Urothelium cell line (cell line): Measurements from ENCODE around the gene LSAMP.
"Not testable (repeated sequence)": the region's sequence is repeated elsewhere in the genome, so short reads cannot be mapped to it uniquely, and the experiment has no call there.

Experiments
- DNase-seq: peaks from one replicate; pipeline ENCODE4 v3.0.0; 2011; ENCODE audit warnings: low spot score, mixed read lengths
- FAIRE-seq: peaks from 2 replicates; lab custom pipeline; 2011; peaks lifted over from hg19 to GRCh38; lab: Jason Lieb, UNC

The LSAMP gene

DNA sequence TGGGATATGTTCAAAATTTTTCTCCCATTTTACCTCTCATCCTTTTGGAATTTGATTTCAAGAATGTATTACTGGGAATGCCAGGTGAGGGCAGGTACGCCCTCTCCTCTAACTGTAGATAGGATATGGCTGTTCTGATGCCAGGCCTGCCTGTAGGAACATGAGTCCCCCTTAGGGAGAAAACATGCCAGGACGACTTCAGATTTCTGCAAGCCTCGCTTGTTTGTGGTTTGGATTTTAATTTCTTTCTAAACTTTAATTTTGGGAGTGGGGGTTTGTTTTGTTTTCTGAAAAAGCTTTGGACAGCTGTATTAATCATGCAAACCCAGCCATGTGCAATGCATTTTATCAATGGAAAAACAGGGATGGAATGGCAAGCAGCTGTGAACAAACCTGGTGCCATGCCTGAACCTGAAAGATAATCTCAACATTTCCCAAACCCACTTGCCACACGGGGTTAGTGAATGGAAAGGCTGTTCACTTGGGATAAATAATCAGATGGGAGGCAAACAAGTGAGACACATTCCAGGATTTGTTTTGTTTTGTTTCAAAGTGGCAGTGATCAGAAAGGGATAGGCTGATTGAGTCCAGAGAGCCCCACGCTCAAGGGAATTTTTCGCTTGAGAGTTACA is 614.4 kb downstream of the LSAMP start:
- no peak for DNase-seq
- no peak for FAIRE-seq

DNA sequence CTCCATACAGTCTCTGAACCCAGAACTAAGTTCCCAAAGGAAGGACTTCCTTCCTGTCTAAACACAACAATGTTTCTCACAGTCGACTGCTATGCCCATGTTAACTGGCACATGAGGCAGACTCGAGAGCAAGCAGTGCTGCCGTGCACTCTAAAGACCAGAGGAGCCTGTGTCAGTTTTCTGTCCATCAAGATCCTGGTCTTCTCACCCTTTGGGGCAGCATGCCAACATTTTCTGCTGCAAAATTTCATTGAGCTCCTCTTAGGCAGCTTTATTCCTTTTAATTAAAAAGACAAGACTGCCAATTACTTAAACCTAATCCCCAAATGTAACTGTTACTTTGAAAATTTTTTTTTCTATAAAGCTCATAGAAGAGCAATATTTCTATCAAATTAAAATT is 616.9 kb downstream of the LSAMP start:
- FAIRE-seq = no peak
- DNase-seq = no peak

DNA sequence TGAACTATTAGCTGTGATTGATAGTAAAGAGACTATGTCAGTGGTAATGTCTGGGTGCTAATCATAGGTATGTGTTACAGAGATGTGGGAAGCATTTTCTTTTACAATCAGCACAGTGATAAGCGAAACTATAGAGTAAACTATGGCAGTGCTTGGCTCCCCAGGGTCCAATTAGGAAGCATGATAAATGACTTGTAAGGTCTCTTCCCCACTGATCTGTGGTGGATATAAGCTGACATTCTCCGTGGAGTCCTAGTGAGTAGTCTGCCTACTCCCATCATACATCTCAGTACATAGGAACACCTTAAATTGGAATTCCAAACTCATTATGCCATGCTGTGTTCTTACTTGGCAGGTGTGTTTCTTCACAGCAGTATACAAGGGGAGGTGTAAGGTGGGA is 617.8 kb downstream of the LSAMP start:
- no peak for DNase-seq
- FAIRE-seq = no peak

DNA sequence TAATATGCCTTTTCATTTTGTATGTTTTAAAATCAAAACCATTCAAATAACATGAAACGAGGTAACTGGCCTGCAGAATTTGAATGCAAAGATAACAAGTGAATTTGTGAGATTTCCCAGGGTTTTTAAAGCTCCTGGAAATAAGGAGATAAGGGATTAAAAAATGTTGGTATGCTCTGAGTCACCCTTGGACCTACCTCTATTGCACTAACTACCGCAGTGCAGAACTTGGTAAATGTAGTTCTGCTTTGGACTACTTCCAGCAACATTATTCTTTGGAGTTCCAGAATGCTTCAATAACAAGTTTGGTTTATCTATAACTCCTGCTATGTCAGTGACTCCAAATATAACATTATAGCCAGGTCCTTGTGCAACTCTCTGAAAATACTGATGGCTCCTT is 620.2 kb downstream of the LSAMP start:
- DNase-seq (peak; percentile 31), FAIRE-seq (no peak)

- no peak for FAIRE-seq
- DNase-seq = no peak
Observed at GRCh38 chr3:115823083-115823482, 622.2 kb downstream of the LSAMP start.

- FAIRE-seq = no peak
Observed at GRCh38 chr3:115822579-115822978, 622.7 kb downstream of the LSAMP start.

GRCh38 chr3:115819785-115820384 is 625.4 kb downstream of the LSAMP start:
- DNase-seq (peak; percentile 70), FAIRE-seq (peak; percentile 62)

More at GRCh38 chr3:115822579-115822978, 622.7 kb downstream of the LSAMP start:
- DNase-seq = no peak

- FAIRE-seq (no peak), DNase-seq (peak; percentile 68)
Observed at GRCh38 chr3:115814778-115815380, 630.4 kb downstream of the LSAMP start.

- FAIRE-seq (no peak), DNase-seq (no peak)
Observed at GRCh38 chr3:115814006-115814405, 631.3 kb downstream of the LSAMP start.

DNA sequence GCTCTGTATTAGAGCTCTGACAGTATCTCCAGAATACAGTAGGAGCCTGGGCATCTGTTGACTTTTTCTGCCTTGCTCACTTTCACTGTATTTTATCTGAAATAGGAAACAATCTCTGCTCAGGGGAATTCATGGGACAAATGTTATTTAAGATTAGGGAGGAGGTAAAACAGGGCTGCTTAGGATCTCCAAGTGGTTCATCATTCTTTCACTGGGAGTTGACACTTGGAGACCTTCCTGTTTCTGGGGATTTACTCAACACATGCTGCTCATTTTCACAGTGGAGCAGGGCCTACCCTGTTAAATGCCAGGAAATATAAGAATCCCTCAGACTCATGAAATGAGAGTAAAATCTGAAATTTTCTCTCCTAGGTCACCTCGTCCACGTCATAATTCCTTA is 636.5 kb downstream of the LSAMP start:
- no peak for DNase-seq
- FAIRE-seq = no peak

- FAIRE-seq = no peak
- no peak for DNase-seq
Observed at GRCh38 chr3:115808244-115808643, 637.0 kb downstream of the LSAMP start.

GRCh38 chr3:115806501-115806900 is 638.8 kb downstream of the LSAMP start:
- FAIRE-seq = peak; percentile 62
- DNase-seq = no peak

DNA sequence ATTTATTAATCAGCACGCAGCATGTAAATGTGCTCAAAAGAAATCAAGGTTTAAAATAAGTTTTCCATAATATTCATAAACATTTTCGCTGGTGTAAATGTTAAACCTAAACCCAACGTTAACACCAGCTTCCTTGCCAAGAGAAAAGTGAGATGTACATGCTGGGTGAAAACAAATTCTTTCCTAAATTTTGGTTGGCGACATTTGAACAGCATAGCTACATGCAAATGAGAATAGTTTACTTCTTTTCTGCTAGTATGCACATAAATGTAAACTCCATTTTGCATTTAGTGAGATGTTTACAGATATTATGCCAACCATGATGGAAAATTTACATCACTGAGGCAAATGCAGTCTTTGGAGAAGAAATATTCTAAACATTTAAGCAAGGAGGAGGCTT is 639.8 kb downstream of the LSAMP start:
- FAIRE-seq = no peak
- no peak for DNase-seq

GRCh38 chr3:115804713-115805119 is 640.6 kb downstream of the LSAMP start:
- FAIRE-seq (no peak), DNase-seq (no peak)

- no peak for DNase-seq
- no peak for FAIRE-seq
Observed at GRCh38 chr3:115804200-115804599, 641.1 kb downstream of the LSAMP start.

DNA sequence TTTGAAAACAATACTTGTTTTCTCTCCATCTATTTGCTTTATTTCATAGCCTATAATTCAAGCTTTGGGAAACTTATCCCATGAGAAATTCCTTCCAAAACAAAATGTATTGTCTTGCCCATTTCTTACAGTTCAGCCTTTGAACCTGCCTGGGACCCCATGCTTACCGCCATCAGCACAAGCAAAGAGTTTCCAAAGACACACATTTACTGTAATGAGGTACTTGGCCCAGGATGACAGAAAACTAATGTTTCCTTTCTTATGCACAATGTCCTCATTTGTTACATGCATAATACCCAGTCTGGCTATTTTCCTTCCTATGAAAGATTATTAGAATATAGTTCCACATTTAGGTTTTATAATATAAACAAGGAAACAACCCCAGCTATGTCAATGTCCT is 641.6 kb downstream of the LSAMP start:
- DNase-seq (no peak), FAIRE-seq (no peak)

DNA sequence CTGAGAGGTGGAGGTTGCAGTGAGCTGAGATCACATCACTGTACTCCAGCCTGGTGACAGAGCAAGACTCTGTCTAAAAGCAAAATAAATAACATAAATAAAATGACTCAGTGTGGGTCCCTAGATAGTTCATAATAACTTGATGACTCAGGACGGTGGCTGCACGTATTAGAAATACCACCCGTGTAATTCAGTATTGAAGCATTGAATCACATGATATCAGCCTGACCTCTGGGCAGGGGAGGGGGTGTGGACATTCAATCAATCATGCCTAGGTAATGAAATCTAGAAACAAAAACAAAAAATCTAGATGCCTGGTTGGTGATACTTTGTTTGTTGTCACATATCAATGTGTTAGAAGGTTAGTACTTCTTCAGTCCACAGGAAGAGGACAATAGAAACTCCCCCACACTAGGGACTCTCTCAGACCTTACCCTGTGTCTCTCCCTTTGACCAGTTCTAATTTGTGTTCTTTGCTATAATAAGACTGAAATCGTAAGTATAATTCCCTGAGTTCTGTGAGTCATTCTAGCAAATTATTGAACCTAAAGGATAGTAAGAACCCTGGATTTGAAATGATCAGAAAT is 644.7 kb downstream of the LSAMP start:
- DNase-seq (peak; percentile 60), FAIRE-seq (no peak)

- FAIRE-seq, DNase-seq: not testable (repeated sequence)
Observed at GRCh38 chr3:115800065-115800464, 645.2 kb downstream of the LSAMP start.

DNA sequence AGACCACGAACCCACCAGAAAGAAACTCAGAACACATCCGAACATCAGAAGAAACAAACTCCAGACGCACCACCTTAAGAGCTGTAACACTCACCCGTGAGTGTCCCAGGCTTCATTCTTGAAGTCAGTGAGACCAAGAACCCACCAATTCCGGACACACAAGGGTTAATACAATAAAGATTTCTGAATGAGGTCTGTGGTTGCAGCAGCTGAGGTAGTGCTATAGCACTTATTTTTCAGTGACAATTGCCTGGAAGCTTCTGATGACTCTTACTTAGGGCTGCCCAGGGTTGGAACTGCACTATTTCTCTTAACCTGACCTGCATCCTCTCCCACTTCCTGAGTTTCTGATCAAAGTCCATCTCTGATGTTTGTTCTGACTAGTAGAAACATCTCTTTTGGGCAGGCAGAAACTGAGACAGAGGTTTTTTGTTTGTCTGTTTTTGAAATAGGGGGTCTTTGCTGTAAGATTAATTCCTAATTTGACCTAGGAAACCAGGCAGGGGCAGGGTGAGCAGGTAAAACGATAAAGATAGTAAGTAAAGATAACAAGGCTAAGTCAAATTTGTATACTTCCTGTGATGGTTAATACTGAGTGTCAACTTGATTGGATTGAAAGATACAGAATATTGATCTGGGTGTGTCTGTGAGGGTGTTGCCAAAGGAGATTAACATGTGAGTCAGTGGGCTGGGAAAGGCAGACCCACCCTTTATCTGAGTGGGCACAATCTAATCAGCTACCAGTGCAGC is 652.9 kb downstream of the LSAMP start:
- FAIRE-seq = no peak

GRCh38 chr3:115791271-115792153 is 653.8 kb downstream of the LSAMP start:
- DNase-seq, FAIRE-seq: not testable (repeated sequence)

More for the DNA sequence above, 652.9 kb downstream of the LSAMP start:
- DNase-seq = peak; percentile 38
